HL-60 (cell line): ENCODE measurements around the gene BCAS3.

Experiments used
- CTCF ChIP-seq: IDR thresholded peaks from one replicate; pipeline ENCODE4 v1.5.1; 2011; ENCODE audit warnings: low read length, control low read depth, inconsistent platforms; ENCODE audit not compliant: insufficient read depth
- GABPA ChIP-seq: IDR thresholded peaks from 2 replicates; pipeline ENCODE4 v1.6.1; 2012; ENCODE audit warnings: low read depth
- REST ChIP-seq: IDR thresholded peaks from 2 replicates; pipeline ENCODE4 v1.6.1; 2012; ENCODE audit warnings: low read depth; ENCODE audit not compliant: insufficient replicate concordance
- SPI1 ChIP-seq: IDR thresholded peaks from 2 replicates; pipeline ENCODE4 v1.6.1; 2012; ENCODE audit warnings: low read depth, mild to moderate bottlenecking, borderline replicate concordance

- no peak for TF ChIP-seq CTCF
- TF ChIP-seq GABPA: no peak
- no peak for TF ChIP-seq SPI1
- no peak for TF ChIP-seq REST
These were observed 540.8 kb downstream of the BCAS3 start for GRCh38 chr17:61218438-61218837.
